ENCODE measurements around the gene RNF186. TPM values are rescaled to one million over a fixed set of nuclear protein-coding genes. Genes with fewer than 3 reads are reported as not detected.
"Not testable (repeated sequence)": the region's sequence is repeated elsewhere in the genome, so short reads cannot be mapped to it uniquely, and the experiment has no call there.

The RNF186 gene
- polyA plus RNA-seq, 3 donors = 0.45 to 76.3 TPM; not detected in 1

GRCh38 chr1:19800076-19800804, 14.8 kb downstream of the RNF186 start:
- H3K27ac ChIP-seq (ENCODE audit: low read depth, low read length) = no peak overlapping the region
- 10 to 20% (median 17%) methylated on average over 32 to 33 of the region's 33 CpGs for WGBS, 3 donors

- 1 to 2% (median 2%) methylated on average over 37 to 70 of the region's 70 CpGs for WGBS, 3 donors
- H3K27ac ChIP-seq (ENCODE audit: low read depth, low read length) = no peak within 1 kb of the TSS
Observed at GRCh38 chr1:19799230-19800075, 15.6 kb downstream of the RNF186 start, which contains the start of gene TMCO4. TMCO4 (minus strand) TSS chr1:19799916; CDS start chr1:19780758, 19,158 bp downstream.

- no peak overlapping the region for H3K27ac ChIP-seq (ENCODE audit: low read depth, low read length)
- 46 to 76% (median 72%) methylated on average over 6 of the region's 6 CpGs for WGBS, 3 donors
Observed at GRCh38 chr1:19798486-19799229, 16.4 kb downstream of the RNF186 start.

GRCh38 chr1:19797827-19798226, 17.3 kb downstream of the RNF186 start:
- H3K27ac ChIP-seq (ENCODE audit: low read depth, low read length) = no peak overlapping the region
- WGBS, 3 donors = 73 to 88% (median 77%) methylated on average over 5 of the region's 5 CpGs

GRCh38 chr1:19794583-19794982, 20.5 kb downstream of the RNF186 start:
- no peak overlapping the region for H3K27ac ChIP-seq (ENCODE audit: low read depth, low read length)
- 71 to 79% (median 74%) methylated on average over 4 of the region's 4 CpGs for WGBS, 3 donors

GRCh38 chr1:19793360-19794046, 21.6 kb downstream of the RNF186 start:
- WGBS, 3 donors = 77 to 86% (median 86%) methylated on average over 6 of the region's 6 CpGs
- no peak overlapping the region for H3K27ac ChIP-seq (ENCODE audit: low read depth, low read length)

GRCh38 chr1:19792237-19793002, 22.7 kb downstream of the RNF186 start:
- no peak overlapping the region for H3K27ac ChIP-seq (ENCODE audit: low read depth, low read length)
- 81 to 93% (median 83%) methylated on average over 4 of the region's 4 CpGs for WGBS, 3 donors

- H3K27ac ChIP-seq (ENCODE audit: low read depth, low read length) = not testable (repeated sequence)
- 75 to 92% (median 79%) methylated on average over 9 of the region's 9 CpGs for WGBS, 3 donors
Observed at GRCh38 chr1:19790061-19790975, 24.8 kb downstream of the RNF186 start.

- H3K27ac ChIP-seq (ENCODE audit: low read depth, low read length) = no peak overlapping the region
- 23 to 81% (median 81%) methylated on average over 9 of the region's 9 CpGs for WGBS, 3 donors
Observed at GRCh38 chr1:19786988-19787423, 28.1 kb downstream of the RNF186 start.

- WGBS, 3 donors = 68 to 72% (median 71%) methylated on average over 4 of the region's 4 CpGs
- H3K27ac ChIP-seq (ENCODE audit: low read depth, low read length) = no peak overlapping the region
Observed at GRCh38 chr1:19785660-19786059, 29.4 kb downstream of the RNF186 start.

- H3K27ac ChIP-seq (ENCODE audit: low read depth, low read length) = no peak overlapping the region
- WGBS, 3 donors = 84 to 90% (median 86%) methylated on average over 11 of the region's 11 CpGs
Observed at GRCh38 chr1:19780267-19780877, 34.7 kb downstream of the RNF186 start.

GRCh38 chr1:19776933-19777332, 38.1 kb downstream of the RNF186 start:
- 95 to 96% (median 95%) methylated on average over 3 to 4 of the region's 4 CpGs for WGBS, 3 donors
- no peak overlapping the region for H3K27ac ChIP-seq (ENCODE audit: low read depth, low read length)

- WGBS, 3 donors = 85 to 94% (median 94%) methylated on average over 5 of the region's 5 CpGs
- no peak overlapping the region for H3K27ac ChIP-seq (ENCODE audit: low read depth, low read length)
Observed at GRCh38 chr1:19776287-19776686, 38.8 kb downstream of the RNF186 start.

- 95 to 99% (median 98%) methylated on average over 9 of the region's 9 CpGs for WGBS, 3 donors
- no peak overlapping the region for H3K27ac ChIP-seq (ENCODE audit: low read depth, low read length)
Observed at GRCh38 chr1:19775831-19776230, 39.3 kb downstream of the RNF186 start.

- H3K27ac ChIP-seq (ENCODE audit: low read depth, low read length) = no peak overlapping the region
- 93 to 95% (median 94%) methylated on average over 6 of the region's 6 CpGs for whole genome bisulfite sequencing, 3 donors
Observed at GRCh38 chr1:19775317-19775716, 39.8 kb downstream of the RNF186 start.

GRCh38 chr1:19774180-19774785, 40.8 kb downstream of the RNF186 start:
- no peak overlapping the region for H3K27ac ChIP-seq (ENCODE audit: low read depth, low read length)
- WGBS, 3 donors = 75 to 82% (median 82%) methylated on average over 6 of the region's 6 CpGs
